SJSA1 (cell line): Measurements from ENCODE around the gene ARPC4. TPM values are rescaled to one million over a fixed set of nuclear protein-coding genes. Genes with fewer than 3 reads are reported as not detected.
"Not testable (repeated sequence)": the region's sequence is repeated elsewhere in the genome, so short reads cannot be mapped to it uniquely, and the experiment has no call there.

ENCODE experiments used
- DNase-seq, 2 experiments: peaks; one replicate each; pipeline ENCODE4 v3.0.0-alpha.2; 2015 to 2020; ENCODE audit warnings: low spot score in 2 of 2, low read depth in 1 of 2
- H3K27ac ChIP-seq: fragments of 250-450 bp; sonication (Bioruptor Pico); 2 replicates; pipeline ENCODE4 v1.5.1; 2020; ENCODE audit warnings: mild to moderate bottlenecking, moderate library complexity
- H3K27me3 ChIP-seq: fragments of 250-450 bp; sonication (Bioruptor Pico); replicated peaks from 2 replicates; pipeline ENCODE4 v1.5.1; 2020; ENCODE audit warnings: mild to moderate bottlenecking, moderate library complexity
- H3K36me3 ChIP-seq: fragments of 250-450 bp; sonication (Bioruptor Pico); 2 replicates; pipeline ENCODE4 v1.5.1; 2020; ENCODE audit warnings: mild to moderate bottlenecking
- H3K4me1 ChIP-seq: fragments of 250-450 bp; sonication (Bioruptor Pico); replicated peaks from 2 replicates; pipeline ENCODE4 v1.6.1; 2021; ENCODE audit warnings: mild to moderate bottlenecking
- H3K4me3 ChIP-seq: fragments of 250-450 bp; sonication (Bioruptor Pico); 2 replicates; pipeline ENCODE4 v1.5.1; 2020; ENCODE audit warnings: mild to moderate bottlenecking
- H3K9me3 ChIP-seq: fragments of 250-450 bp; sonication (Bioruptor Pico); replicated peaks from 2 replicates; pipeline ENCODE4 v1.5.1; 2020; ENCODE audit warnings: mild to moderate bottlenecking
- total RNA-seq: library from RNA; depleted of rRNA; stranded (reverse); fragments of >200 nt; shearing (Covaris generic); gene quantifications from 2 replicates; pipeline ENCODE4 v1.2.3, GENCODE V29; 2014

ARPC4 gene
- total RNA-seq, 1 experiment from 2014 or later: 270 TPM

- no peak for DNase-seq
- H3K4me1 ChIP-seq: no peaks in the 10 kb centered on the region
- no peak overlapping the region for H3K4me3 ChIP-seq
- no peaks in the 10 kb centered on the region for H3K9me3 ChIP-seq
- H3K27ac ChIP-seq: no peak overlapping the region
- peaks cover 7% of the 10 kb centered on the region; the same call in 1 of the 2 replicates for H3K36me3 ChIP-seq
- no peaks in the 10 kb centered on the region for H3K27me3 ChIP-seq
These were observed 36.2 kb downstream of the ARPC4 start for GRCh38 chr3:9828801-9829755.

DNA sequence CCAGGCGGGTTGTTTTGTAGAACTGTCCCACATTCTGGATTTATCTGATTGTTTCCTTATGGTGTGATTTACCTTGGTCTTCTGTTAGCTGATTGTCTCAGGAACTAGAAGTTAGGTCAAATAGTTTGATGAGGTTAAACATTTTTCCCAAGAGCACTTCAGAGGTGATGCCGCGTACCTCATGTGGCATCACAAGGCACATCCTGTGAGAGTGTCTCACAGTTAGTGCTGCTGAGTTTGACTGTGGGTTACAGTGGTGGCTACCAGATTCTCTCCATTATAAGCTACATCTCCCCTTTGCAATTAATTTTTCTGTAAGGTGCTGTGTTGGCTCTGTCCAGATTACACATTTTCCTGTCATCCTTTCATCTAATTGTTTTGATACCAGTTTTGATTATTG, 38.4 kb downstream of the ARPC4 start:
- H3K27ac ChIP-seq: no peak overlapping the region
- H3K4me1 ChIP-seq: no peaks in the 10 kb centered on the region
- no peaks in the 10 kb centered on the region for H3K27me3 ChIP-seq
- DNase-seq: no peak
- no peaks in the 10 kb centered on the region for H3K9me3 ChIP-seq
- peaks cover 23% of the 10 kb centered on the region for H3K36me3 ChIP-seq
- H3K4me3 ChIP-seq: no peak overlapping the region

- no peaks in the 10 kb centered on the region for H3K9me3 ChIP-seq
- no peaks in the 10 kb centered on the region for H3K27me3 ChIP-seq
- no peak overlapping the region for H3K27ac ChIP-seq
- H3K4me3 ChIP-seq: no peak overlapping the region
- no peak for DNase-seq
- no peaks in the 10 kb centered on the region for H3K4me1 ChIP-seq
- H3K36me3 ChIP-seq: peaks cover 20% of the 10 kb centered on the region
These were observed 40.2 kb downstream of the ARPC4 start for GRCh38 chr3:9833078-9833477.

DNA sequence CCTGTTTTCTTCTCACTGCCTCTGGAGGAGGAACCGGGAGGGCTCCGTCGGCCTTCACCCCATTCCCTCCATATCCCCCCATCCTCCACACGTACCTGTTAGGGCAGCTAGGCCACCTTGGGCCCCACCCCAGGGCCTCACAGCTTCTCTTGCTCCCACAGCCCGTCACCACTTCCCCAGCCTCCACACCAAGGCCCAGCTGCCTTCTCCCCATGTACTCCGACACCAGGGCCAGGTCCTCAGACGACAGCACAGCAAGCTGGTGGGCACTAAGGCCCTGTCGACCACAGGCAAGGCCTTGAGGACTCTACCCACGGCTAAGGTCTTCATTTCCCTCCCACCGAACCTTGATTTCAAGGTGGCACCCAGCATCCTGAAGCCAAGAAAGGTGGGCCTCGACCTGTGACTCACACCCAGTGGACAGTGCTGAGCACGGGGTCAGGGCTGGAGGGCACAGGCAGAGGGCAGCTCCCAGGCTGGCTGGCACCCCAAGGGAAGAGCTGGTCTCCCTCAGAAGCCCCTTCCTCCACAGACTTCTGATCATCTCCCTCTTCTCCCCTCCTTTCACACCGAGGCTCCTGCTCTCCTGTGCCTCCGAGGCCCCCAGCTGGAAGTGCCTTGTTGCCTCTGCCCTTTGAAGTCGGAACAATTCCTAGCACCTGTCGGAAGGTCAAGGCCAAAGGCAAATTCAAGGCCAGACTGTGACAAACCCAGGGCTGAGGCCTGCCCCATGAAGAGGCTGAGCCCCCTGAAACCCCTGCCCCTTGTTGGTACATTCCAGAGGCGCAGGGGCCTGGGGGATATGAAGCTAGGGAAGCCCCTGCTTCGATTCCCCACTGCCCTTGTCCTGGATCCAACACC, 41.9 kb downstream of the ARPC4 start:
- H3K4me1 ChIP-seq: no peaks in the 10 kb centered on the region
- H3K4me3 ChIP-seq: no peak overlapping the region
- no peak overlapping the region for H3K27ac ChIP-seq
- no peaks in the 10 kb centered on the region for H3K27me3 ChIP-seq
- DNase-seq: no peak
- no peaks in the 10 kb centered on the region for H3K9me3 ChIP-seq
- H3K36me3 ChIP-seq: peaks cover 23% of the 10 kb centered on the region

DNA sequence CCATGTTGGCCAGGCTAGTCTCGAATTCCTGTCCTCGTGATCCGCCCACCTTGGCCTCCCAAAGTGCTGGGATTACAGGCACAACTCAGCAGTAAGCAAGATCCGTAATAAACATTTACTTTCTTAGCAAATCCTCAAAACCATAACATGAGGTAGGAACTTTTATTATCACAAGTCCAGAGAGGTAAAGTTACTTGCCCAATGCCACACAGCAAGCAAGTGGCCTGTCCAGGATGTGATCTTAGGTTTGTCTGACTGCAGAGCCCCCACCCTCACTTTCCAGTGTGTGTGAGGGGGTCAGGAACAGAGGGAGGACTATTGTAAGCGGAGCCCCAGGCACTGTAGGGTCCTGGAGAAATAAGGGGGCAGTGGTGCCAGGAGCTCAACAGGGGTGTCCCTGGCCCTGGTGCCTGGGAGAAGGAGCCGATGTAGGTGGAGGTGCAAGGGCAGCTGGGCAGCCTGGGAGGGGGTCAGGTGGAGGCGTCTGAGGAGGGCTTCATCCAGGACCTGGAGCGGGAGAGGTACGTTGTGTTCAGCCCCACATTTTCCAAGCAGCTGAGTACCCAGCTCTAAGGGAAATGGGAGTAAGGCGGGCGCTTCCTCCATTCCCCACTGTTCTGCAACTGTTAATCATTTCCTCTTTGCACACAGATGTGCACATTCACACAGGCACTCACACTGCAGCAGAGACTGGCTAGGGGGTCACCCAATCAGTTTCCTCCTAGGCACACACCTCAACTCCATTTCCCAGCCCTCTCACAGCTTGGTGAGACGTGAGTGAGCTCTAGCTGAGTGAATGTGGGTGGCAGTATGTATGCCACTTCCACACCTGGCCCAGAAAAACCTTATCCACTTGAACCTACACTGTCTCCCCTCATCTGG, 45.1 kb downstream of the ARPC4 start:
- Histone ChIP-seq H3K27ac (no peak overlapping the region), H3K27me3 (no peaks in the 10 kb centered on the region), H3K4me3 (no peak overlapping the region), H3K4me1 (peaks cover 2% of the 10 kb centered on the region; the same call in 1 of the 2 replicates), H3K9me3 (no peaks in the 10 kb centered on the region), H3K36me3 (peaks cover 45% of the 10 kb centered on the region)
- no peak for DNase-seq

- Histone ChIP-seq H3K9me3 (no peaks in the 10 kb centered on the region), H3K27me3 (no peaks in the 10 kb centered on the region), H3K4me1 (peaks cover 6% of the 10 kb centered on the region; the same call in 1 of the 2 replicates), H3K36me3 (peaks cover 45% of the 10 kb centered on the region), H3K27ac (no peak overlapping the region), H3K4me3 (no peak overlapping the region)
- DNase-seq: no peak
These were observed 46.0 kb downstream of the ARPC4 start for GRCh38 chr3:9838856-9839255.

DNA sequence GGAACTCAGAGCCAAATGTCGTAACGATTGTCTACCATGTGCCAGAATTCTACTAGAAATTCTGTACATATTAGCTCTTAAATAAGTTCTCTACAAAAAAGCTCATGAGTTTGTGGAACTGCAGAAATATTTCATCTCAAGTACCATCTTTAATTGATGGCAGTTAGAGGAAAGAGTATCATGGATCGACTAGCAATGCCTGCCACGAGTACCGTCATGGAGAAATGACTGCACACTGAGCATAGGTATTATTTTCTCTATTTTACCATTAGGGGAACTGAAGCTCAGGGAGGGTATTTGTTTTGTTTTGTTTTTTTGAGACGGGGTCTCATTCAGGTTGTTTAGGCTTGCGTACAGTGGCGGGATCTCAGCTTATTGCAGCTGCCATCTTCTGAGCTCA, 48.1 kb downstream of the ARPC4 start:
- DNase-seq: no peak
- no peaks in the 10 kb centered on the region for H3K27me3 ChIP-seq
- H3K4me1 ChIP-seq: peaks cover 11% of the 10 kb centered on the region
- H3K4me3 ChIP-seq: no peak overlapping the region
- H3K27ac ChIP-seq: no peak overlapping the region
- no peaks in the 10 kb centered on the region for H3K9me3 ChIP-seq
- peaks cover 29% of the 10 kb centered on the region for H3K36me3 ChIP-seq

DNA sequence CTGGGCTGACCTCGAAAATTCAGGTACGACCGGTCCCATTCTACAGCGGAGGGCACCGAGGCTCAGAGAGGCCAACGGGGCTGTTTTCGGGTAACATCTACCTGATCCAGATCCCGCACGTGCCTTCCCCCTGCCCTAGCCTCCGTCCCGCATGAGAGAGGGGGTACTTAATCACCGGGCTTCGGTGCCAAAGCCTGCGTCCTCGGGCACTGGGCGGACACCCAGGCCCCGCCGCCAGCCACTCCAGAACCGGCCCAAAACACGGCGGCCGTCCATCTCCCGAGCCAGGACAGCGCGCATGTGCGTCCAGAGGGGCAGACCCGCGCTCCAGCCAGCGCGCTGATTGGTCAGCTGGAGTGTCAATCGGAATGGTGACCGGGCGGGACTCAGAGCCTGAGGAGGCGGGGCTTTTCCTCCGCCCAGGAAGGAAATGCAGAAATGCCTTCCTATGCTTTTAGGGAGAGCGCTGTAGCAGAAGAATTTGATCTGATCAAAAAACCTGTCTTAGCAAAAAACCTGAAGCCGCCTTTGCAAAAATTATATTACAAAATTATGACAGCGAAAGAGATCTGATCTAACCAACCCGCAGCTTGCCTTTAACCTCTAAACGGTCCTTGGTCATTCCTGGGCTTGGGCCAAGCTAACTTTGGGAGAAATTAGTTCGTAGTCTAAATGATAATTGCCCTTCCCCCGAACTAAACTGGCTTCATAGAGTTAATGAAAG, 51.0 kb downstream of the ARPC4 start, which contains the start of gene RPUSD3:
TSS of gene RPUSD3 (minus strand) at position 294 of the 724 bp plus-strand sequence. CDS start at position 276, 18 bp downstream.
- Histone ChIP-seq H3K36me3 (peaks cover 25% of the 10 kb centered on the region), H3K4me3 (peak within 1 kb of the TSS; percentile 73), H3K9me3 (no peaks in the 10 kb centered on the region), H3K27me3 (no peaks in the 10 kb centered on the region), H3K4me1 (peaks cover 11% of the 10 kb centered on the region), H3K27ac (0 out of 2 replicates have a peak within 1 kb of the TSS, but pooled peaks have one; percentile 23)
- peak; percentile 94 for DNase-seq

GRCh38 chr3:9846231-9846630, 53.3 kb downstream of the ARPC4 start:
- Histone ChIP-seq H3K4me3 (no peak overlapping the region), H3K27me3 (no peaks in the 10 kb centered on the region), H3K36me3 (peaks cover 11% of the 10 kb centered on the region), H3K4me1 (peaks cover 11% of the 10 kb centered on the region), H3K9me3 (no peaks in the 10 kb centered on the region), H3K27ac (no peak overlapping the region)
- no peak for DNase-seq

GRCh38 chr3:9846931-9847488, 54.1 kb downstream of the ARPC4 start:
- no peak for DNase-seq
- Histone ChIP-seq H3K27me3 (no peaks in the 10 kb centered on the region), H3K4me3 (no peak overlapping the region), H3K36me3 (peaks cover 3% of the 10 kb centered on the region; the same call in 1 of the 2 replicates), H3K9me3 (no peaks in the 10 kb centered on the region), H3K27ac (no peak overlapping the region), H3K4me1 (peaks cover 11% of the 10 kb centered on the region)

DNA sequence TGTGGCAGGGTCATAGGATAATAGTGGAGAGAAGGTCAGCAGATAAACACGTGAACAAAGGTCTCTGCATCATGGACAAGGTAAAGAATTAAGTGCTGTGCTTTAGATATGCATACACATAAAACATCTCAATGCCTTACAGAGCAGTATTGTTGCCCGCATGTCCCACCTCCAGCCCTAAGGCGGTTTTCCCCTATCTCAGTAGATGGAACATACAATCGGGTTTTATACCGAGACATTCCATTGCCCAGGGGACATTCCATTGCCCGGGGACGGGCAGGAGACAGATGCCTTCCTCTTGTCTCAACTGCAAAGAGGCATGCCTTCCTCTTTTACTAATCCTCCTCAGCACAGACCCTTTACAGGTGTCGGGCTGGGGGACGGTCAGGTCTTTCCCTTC, 55.0 kb downstream of the ARPC4 start:
- not testable (repeated sequence) for H3K36me3 ChIP-seq, H3K27me3 ChIP-seq, H3K27ac ChIP-seq, DNase-seq, H3K9me3 ChIP-seq, H3K4me3 ChIP-seq
- H3K4me1 ChIP-seq: peaks cover 10% of the 10 kb centered on the region

GRCh38 chr3:9848860-9849259, 56.0 kb downstream of the ARPC4 start:
- not testable (repeated sequence) for H3K4me3 ChIP-seq, H3K27ac ChIP-seq, H3K27me3 ChIP-seq, H3K9me3 ChIP-seq, DNase-seq, H3K36me3 ChIP-seq, H3K4me1 ChIP-seq
